VCaP (cell line): ENCODE measurements around the gene WIZ.

ENCODE experiments used
- H3K27ac ChIP-seq: fragments of 450-650 bp; 2 replicates; pipeline ENCODE4 v1.5.1; 2017
- TF ChIP-seq, protein P1 (sequence below): fragments of 450-650 bp; conservative IDR thresholded peaks from 2 replicates; pipeline ENCODE4 v1.5.1; 2017; ENCODE audit warnings: mild to moderate bottlenecking, moderate library complexity

The WIZ gene

GRCh38 chr19:15468675-15469512, 19.1 kb upstream of the WIZ start:
- TF ChIP-seq, protein P1, sequence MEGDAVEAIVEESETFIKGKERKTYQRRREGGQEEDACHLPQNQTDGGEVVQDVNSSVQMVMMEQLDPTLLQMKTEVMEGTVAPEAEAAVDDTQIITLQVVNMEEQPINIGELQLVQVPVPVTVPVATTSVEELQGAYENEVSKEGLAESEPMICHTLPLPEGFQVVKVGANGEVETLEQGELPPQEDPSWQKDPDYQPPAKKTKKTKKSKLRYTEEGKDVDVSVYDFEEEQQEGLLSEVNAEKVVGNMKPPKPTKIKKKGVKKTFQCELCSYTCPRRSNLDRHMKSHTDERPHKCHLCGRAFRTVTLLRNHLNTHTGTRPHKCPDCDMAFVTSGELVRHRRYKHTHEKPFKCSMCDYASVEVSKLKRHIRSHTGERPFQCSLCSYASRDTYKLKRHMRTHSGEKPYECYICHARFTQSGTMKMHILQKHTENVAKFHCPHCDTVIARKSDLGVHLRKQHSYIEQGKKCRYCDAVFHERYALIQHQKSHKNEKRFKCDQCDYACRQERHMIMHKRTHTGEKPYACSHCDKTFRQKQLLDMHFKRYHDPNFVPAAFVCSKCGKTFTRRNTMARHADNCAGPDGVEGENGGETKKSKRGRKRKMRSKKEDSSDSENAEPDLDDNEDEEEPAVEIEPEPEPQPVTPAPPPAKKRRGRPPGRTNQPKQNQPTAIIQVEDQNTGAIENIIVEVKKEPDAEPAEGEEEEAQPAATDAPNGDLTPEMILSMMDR, result no peak
- no peak overlapping the region for H3K27ac ChIP-seq

DNA sequence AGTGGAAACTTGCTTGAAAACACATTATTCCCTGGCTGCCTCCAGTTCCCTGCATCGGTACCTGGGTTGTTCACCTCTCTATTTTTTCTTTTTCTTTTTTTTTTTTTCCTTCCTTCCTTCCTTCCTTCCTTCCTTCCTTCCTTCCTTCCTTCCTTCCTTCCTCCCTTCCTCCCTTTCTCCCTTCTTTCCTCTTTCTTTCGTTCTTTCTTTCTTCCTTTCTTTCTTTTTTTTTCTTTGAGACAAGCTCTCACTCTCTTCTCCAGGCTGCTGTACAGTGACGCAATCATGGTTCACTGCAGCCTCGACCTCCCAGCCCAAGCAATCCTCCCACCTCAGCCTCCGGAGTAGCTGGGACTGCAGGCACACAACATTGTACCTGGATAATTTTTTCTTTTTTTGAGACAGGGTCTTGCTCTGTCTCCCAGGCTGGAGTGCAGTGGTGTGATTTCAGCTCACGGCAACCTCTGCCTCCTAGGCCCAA, 18.0 kb upstream of the WIZ start:
- TF ChIP-seq, protein P1, result no peak

GRCh38 chr19:15466851-15467733, 17.3 kb upstream of the WIZ start:
- TF ChIP-seq, protein P1, result no peak
- H3K27ac ChIP-seq, result peak overlapping the region; percentile 64

More for the DNA sequence above, 18.0 kb upstream of the WIZ start:
- peak overlapping the region; percentile 64 for H3K27ac ChIP-seq

- H3K27ac ChIP-seq, result no peak within 1 kb of the TSS
- TF ChIP-seq, protein P1, result no peak
Measured at GRCh38 chr19:15464394-15465385, 14.9 kb upstream of the WIZ start, which contains the start of gene RASAL3. RASAL3 (minus strand) TSS chr19:15464544; CDS start chr19:15464358, 186 bp downstream.

- no peak overlapping the region for H3K27ac ChIP-seq
- TF ChIP-seq, protein P1, result no peak
Measured at GRCh38 chr19:15463861-15464371, 14.2 kb upstream of the WIZ start.

GRCh38 chr19:15461694-15462093, 11.9 kb upstream of the WIZ start:
- no peak overlapping the region for H3K27ac ChIP-seq

More at GRCh38 chr19:15461694-15462093, 11.9 kb upstream of the WIZ start:
- TF ChIP-seq, protein P1, result no peak
